ENCODE measurements around the gene MAP1LC3C.

- TF ChIP-seq CTCF (conservative IDR thresholded peaks at IDR 0.05; ENCODE audit: low read depth, low read length) = no peak
- TF ChIP-seq EZH2 (IDR thresholded peaks at IDR 0.05; ENCODE audit: borderline replicate concordance, low read depth, low read length, poor library complexity, severe bottlenecking) = no peak
These were observed 19.0 kb downstream of the MAP1LC3C start for GRCh38 chr1:241979926-241980325.

Measured in A673 (cell line).